Kidney tubule cell (primary cell): ENCODE measurements around the gene PDSS2.
"Not testable (repeated sequence)": the region's sequence is repeated elsewhere in the genome, so short reads cannot be mapped to it uniquely, and the experiment has no call there.

ENCODE experiments used
- DNase-seq: peaks from one replicate; pipeline ENCODE4 v3.0.0-alpha.2; 2018; ENCODE audit warnings: low spot score

PDSS2 gene

GRCh38 chr6:107475360-107475759 lies 16.0 kb upstream of the PDSS2 start:
- DNase-seq: not testable (repeated sequence)

DNA sequence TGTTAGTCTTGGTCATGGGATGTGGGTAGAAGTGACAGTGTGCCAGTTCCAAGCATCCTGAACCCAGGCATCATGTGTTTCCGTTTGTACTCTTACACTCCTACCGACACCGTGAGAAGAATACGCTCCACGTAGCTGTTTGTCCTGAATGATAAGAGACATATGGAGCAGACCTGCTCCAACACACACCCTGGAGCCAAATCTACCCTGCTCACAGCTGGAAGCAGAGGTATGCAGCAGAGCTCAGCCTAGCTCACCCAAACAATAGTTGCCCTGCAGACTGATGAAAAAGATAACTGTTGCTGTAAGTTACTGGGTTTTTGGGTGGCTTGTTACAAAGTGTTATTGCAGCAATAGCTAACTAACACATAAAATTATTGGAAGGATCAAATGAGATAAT lies 14.3 kb upstream of the PDSS2 start:
- no peak for DNase-seq

DNA sequence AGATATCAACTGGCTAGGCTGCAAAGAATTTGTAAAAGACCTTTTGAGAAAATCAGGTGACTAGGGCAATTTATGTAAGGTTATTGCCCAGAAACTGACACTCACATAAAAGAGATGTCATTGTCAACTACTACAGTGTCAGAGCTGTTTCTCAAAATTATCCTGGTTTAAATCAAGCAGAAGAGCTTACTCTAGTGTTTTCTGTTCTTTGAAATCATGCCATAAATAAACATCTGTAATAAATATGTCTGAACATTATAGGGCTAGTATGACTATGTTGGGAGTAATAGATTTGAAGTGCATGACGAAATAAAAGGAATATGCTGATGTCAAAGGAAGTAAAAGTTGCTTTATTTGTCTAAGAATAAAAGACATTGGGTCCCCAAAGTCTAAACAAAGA lies 11.0 kb upstream of the PDSS2 start:
- no peak for DNase-seq

- DNase-seq: no peak
These were observed 6.7 kb upstream of the PDSS2 start for GRCh38 chr6:107466062-107466461.

DNA sequence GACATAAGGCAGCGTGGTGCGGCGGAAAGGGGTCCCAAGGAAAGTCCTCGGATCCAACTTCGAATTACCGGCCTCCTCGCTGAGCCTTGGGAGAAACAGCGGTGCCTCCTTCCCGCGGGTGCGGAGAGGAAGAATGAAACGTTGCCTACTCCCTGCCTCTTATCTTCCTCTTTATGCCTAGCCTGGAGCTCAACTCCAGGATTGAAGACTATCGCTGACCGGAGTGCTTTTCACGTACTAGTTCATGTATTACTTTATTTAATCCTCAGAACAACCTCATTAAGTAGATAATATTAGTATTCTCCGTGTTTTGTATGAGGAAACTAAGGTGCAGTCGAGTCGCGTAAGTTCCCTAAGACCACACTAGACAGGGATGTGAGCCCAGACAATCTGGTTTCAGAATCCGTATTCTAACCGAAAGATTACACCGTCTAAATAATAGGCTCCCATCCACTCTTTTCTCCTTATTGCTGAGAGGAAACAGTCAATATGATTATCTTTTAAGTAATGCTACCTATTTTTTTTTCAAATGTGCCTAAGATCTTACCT lies 793 bp upstream of the PDSS2 start:
- DNase-seq: no peak

DNA sequence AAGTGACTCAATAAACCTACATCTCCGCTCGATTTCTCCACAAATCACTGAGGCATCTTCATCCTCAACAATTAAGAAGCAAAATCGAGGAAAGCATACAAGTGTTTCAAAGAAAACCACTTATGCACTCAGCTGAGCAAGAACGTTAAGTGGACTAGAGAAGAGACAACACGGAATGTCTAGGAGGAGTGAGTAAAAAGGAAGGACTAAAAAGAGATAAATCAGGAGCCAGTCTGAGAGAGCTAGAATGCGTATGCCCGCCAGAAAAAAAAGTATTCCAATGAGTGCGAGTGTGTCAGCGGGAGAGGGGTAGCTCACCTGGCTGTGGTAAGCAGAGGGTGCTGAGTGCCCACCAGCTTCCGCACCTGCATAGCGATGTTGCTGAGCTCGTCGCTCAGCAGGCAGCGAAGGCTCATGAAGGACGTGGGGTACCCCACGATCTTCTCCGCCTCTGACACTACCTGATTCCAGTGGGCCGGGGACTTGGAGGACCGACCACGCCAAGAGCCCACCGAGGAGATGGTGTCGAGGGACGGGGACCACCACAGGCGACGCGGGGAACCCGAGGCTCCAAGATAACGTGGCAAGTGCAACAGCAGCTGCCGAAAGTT lies 587 bp downstream of the PDSS2 start:
- peak; percentile 54 for DNase-seq

DNA sequence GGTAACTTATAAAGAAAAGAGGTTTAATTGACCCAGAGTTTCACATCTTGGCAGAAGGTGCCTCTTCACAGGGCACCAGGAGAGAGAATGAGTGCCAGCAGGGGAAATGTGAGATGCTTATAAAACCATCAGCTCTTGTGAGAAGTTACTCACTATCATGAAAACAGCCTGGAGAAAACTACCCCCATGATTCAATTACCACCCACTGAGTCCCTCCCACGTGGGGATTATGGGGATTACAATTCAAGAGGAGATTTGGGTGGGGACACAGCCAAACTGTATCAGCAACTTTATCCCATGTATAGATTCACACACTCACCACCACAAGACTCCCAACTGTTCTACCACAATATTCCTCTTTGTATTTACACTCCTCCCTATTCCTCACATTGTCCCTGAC lies 10.6 kb downstream of the PDSS2 start:
- no peak for DNase-seq

DNA sequence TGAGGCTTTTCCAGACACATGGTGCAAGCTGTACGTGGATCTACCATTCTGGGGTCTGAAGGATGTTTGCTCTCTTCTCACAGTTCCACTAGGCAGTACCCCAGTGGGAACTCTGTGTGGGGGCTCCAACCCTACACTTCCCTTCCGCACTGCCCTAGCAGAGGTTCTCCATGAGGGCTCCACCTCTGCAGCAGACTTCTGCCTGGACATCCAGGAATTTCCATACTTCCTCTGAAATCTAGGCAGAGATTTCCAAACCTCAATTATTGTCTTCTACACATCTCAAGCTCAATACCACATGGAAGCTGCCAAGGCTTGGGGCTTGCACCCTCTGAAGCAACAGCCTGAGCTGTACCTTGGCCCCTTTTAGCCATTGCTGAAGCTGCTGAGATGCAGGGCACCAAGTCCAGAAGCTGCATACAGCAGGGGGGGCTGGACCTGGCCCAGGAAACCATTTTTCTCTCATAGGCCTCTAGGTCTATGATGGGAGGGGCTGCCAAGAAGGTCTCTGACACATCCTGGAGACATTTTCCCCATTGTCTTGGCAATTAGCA lies 11.6 kb downstream of the PDSS2 start:
- DNase-seq: no peak

GRCh38 chr6:107444277-107444676 lies 15.1 kb downstream of the PDSS2 start:
- DNase-seq: no peak

DNA sequence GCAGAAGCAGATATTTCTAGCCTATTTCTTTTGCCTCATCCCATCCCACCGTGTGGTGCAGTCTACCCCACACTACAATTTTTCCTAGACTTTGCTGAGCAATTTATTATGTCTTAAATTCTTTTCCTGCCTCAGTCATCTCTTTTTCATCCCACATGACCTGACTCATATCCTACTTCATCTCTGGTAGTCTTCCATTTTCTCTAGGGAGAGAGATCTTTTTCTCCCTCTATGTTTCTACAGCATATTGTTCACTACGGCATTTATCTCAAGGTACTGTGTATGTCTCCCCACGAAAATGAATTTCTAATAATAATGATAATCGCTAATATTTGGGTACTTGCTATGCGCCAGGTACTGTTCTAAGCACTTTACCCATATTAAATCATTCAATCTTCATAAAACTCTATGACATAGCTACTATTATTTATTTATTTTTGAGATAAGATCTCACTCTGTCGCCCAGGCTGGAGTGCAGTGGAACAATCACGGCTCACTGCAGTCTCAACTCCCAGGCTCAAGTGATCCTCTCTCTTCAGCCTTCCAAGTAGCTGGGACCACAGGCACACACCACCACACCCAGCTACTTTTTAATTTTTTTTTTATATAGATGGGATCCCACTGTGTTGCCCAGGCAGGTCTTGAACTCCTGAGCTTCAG lies 15.6 kb downstream of the PDSS2 start:
- DNase-seq: peak; percentile 16

- no peak for DNase-seq
These were observed 16.3 kb downstream of the PDSS2 start for GRCh38 chr6:107442938-107443607.

- no peak for DNase-seq
These were observed 17.7 kb downstream of the PDSS2 start for GRCh38 chr6:107441682-107442081.

DNA sequence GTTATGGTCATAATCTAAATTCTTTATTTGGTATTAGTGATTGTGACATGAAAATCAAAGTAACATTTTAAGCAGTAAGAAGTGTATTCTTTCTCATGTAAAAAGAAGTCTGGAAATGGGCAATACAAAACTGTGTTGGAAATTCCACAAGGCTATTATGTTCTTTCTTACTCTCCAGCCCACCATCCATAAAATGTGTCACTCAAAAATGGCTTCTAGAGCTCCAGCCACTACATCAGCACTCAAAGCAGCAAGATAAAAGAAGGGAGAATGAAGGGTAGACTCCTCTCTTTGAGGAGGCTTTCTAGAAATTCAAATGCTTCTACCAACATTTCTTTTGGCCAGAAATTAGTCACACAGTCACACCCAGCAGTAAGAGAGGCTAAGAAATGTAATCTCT lies 18.4 kb downstream of the PDSS2 start:
- DNase-seq: no peak

- no peak for DNase-seq
These were observed 20.0 kb downstream of the PDSS2 start for GRCh38 chr6:107439406-107439805.

DNA sequence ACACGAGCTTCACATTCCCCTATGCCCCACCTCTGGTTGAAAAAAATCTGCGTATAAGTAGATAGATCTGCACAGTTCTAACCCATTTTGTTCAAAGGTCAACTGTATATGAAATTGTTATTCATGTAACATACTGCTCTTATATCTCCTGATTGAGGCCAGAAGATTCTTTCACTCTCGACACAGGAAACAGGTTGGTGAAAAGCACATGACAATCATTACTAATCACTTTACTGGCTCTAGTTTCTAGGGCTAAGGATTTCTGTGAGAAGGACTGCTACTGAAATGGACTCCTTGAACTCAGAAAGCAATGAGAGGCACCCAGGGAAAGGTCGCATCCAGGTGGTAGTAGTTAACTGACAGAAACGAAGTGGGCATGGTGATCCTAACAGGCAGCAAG lies 21.7 kb downstream of the PDSS2 start:
- DNase-seq: no peak

GRCh38 chr6:107436881-107437280 lies 22.5 kb downstream of the PDSS2 start:
- no peak for DNase-seq

- no peak for DNase-seq
These were observed 23.6 kb downstream of the PDSS2 start for GRCh38 chr6:107435798-107436197.

GRCh38 chr6:107434812-107435211 lies 24.6 kb downstream of the PDSS2 start:
- DNase-seq: no peak

DNA sequence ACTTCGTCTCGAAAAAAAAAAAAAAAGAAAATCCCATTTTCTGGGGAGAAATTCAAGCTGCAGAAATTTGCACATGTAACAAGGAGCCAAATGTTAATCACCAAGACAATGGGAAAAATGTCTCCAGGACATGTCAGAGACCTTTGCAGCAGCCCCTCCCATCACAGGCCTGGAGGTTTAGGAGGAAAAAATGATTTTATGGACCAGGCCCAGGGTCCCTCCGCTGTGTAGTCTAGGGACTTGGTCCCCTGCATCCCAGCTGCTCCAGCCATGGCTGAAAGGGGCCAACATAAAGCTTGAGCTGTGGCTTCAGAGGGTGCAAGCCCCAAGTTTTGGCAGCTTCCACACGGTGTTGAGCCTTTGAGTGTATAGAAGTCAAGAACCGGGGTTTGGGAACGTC lies 33.4 kb downstream of the PDSS2 start:
- DNase-seq: not testable (repeated sequence)

DNA sequence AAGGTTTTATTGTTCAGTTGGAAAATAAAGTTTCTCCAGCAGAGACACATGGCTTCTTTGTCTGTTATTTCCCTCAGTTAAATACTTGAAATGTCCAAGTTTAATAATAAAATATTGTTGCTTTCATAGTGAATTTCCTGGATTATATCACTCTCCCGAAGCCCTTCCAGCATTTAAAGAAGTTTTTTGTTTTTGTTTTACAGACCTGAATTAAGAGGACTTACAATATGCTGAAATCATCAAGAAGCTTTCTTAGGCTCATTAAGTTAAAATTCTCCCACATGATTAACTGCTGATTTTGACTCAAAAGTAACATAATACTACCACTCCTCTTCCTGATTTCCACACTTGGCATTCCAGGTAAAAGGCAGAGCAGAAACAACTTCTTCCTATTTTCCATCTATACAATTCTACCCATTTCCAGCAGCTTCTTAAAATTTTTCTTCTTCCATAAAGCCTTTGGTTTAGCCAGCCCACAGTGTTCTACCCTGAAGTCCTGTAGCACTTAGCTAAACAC lies 35.8 kb downstream of the PDSS2 start:
- DNase-seq: no peak

GRCh38 chr6:107421696-107422256 lies 37.6 kb downstream of the PDSS2 start:
- no peak for DNase-seq

DNA sequence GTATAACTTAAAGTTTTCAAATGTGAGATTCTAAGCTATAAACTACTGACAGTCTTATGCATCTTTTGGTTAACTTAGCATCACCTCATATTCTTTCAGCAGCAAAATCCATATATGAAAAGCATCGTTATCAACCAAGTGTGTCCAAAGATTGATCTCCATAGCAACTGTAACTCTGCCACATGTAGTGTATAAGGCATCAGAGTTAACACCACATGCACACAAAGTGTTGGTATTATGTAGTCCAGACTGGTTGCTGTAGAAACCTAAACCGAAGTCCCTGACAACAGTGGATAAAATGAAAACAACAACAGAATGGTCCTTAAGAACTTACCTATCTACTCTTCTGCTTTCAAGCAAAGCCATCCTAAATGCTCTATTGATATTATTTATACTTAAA lies 39.6 kb downstream of the PDSS2 start:
- peak; percentile 13 for DNase-seq
